IgD-negative memory B cell (primary cell): ENCODE measurements around the gene IL2RG. TPM values are rescaled to one million over a fixed set of nuclear protein-coding genes. Genes with fewer than 3 reads are reported as not detected.

Experiments used
- H3K27ac Mint-ChIP-seq, 3 donors: one replicate each; pipeline ENCODE4 v1.8.0; 2020 to 2022; ENCODE audit warnings: mild to moderate bottlenecking in 3 of 3, mixed read lengths in 3 of 3, moderate library complexity in 1 of 3
- H3K27me3 Mint-ChIP-seq: one replicate; pipeline ENCODE4 v1.8.0; 2021; ENCODE audit warnings: mixed read lengths
- H3K36me3 Mint-ChIP-seq: one replicate; pipeline ENCODE4 v1.8.0; 2020; ENCODE audit warnings: mild to moderate bottlenecking, mixed read lengths
- H3K4me1 Mint-ChIP-seq, 3 donors: one replicate each; pipeline ENCODE4 v1.8.0; 2020 to 2022; ENCODE audit warnings: mixed read lengths in 3 of 3, mild to moderate bottlenecking in 1 of 3
- H3K4me3 Mint-ChIP-seq, 4 donors: one replicate each; pipeline ENCODE4 v1.8.0; 2020 to 2022; ENCODE audit warnings: mild to moderate bottlenecking in 4 of 4, mixed read lengths in 4 of 4, moderate library complexity in 3 of 4
- H3K9me3 Mint-ChIP-seq, 3 donors: one replicate each; pipeline ENCODE4 v1.8.0; 2020 to 2021; ENCODE audit warnings: mixed read lengths in 3 of 3, mild to moderate bottlenecking in 1 of 3
- polyA plus RNA-seq: library from polyadenylated mRNA; unstranded; fragments of 300-500 nt; fragmentation: Illumina TruSeq; gene quantifications from one replicate; pipeline ENCODE4 v1.2.3, GENCODE V29; 2021

IL2RG gene
- polyA plus RNA-seq, 1 donor from 2014 or later: 754 TPM

DNA sequence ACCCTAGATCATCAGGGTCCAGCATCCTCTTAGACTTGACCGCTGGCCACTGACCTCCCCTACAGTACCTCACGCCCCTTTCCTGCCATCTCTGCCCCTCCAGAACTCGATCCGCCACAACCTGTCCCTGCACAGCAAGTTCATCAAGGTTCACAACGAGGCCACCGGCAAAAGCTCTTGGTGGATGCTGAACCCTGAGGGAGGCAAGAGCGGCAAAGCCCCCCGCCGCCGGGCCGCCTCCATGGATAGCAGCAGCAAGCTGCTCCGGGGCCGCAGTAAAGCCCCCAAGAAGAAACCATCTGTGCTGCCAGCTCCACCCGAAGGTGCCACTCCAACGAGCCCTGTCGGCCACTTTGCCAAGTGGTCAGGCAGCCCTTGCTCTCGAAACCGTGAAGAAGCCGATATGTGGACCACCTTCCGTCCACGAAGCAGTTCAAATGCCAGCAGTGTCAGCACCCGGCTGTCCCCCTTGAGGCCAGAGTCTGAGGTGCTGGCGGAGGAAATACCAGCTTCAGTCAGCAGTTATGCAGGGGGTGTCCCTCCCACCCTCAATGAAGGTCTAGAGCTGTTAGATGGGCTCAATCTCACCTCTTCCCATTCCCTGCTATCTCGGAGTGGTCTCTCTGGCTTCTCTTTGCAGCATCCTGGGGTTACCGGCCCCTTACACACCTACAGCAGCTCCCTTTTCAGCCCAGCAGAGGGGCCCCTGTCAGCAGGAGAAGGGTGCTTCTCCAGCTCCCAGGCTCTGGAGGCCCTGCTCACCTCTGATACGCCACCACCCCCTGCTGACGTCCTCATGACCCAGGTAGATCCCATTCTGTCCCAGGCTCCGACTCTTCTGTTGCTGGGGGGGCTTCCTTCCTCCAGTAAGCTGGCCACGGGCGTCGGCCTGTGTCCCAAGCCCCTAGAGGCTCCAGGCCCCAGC, 10.5 kb downstream of the IL2RG start:
- Mint-ChIP-seq H3K9me3 (no peaks in the 10 kb centered on the region), H3K27me3 (peaks cover 3% of the 10 kb centered on the region), H3K36me3 (no peaks in the 10 kb centered on the region), H3K4me3 (peak overlapping the region in 1 of 4 donors; percentile 28), H3K4me1 (peaks cover 26 to 36% (median 31%) of the 10 kb centered on the region in 3 donors), H3K27ac (peak overlapping the region in 2 of 3 donors; percentile 80 to 95)

DNA sequence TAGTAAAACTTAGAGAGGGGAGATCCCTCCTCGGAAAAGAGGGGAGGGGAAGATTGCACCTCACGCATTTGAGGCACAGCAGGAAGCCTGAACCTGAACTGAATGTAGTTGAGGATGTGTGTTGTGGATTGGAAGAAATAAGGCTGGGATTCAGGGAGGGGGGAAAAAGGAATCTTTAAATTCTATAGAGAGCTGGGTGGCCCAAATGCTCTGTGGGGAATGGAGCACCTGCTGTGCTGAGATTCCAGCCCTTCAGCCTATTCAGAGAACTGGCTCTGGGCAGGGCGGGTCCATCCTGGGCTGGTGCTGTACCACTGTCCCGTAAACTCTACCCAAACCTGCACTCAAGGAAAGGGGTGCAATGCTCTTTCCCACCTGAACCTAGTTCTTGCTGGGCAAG, 11.6 kb downstream of the IL2RG start:
- H3K4me1 Mint-ChIP-seq: peaks cover 19 to 35% (median 25%) of the 10 kb centered on the region in 3 donors

GRCh38 chrX:71098951-71099506, 12.3 kb downstream of the IL2RG start:
- Mint-ChIP-seq H3K27me3 (peaks cover 3% of the 10 kb centered on the region), H3K36me3 (no peaks in the 10 kb centered on the region), H3K27ac (peak overlapping the region in 2 of 3 donors; percentile 9 to 95), H3K9me3 (no peaks in the 10 kb centered on the region), H3K4me3 (peak overlapping the region in 1 of 4 donors; percentile 83), H3K4me1 (peaks cover 16 to 29% (median 22%) of the 10 kb centered on the region in 3 donors)

More for the DNA sequence above, 11.6 kb downstream of the IL2RG start:
- Mint-ChIP-seq H3K27me3 (peaks cover 3% of the 10 kb centered on the region), H3K9me3 (no peaks in the 10 kb centered on the region), H3K27ac (no peak overlapping the region), H3K4me3 (no peak overlapping the region), H3K36me3 (no peaks in the 10 kb centered on the region)

- Mint-ChIP-seq H3K27me3 (no peaks in the 10 kb centered on the region), H3K9me3 (no peaks in the 10 kb centered on the region), H3K36me3 (no peaks in the 10 kb centered on the region), H3K27ac (peak overlapping the region in 2 of 3 donors; percentile 73 to 95), H3K4me1 (peaks cover 10 to 25% (median 16%) of the 10 kb centered on the region in 3 donors), H3K4me3 (peak overlapping the region in 3 of 4 donors; percentile 2 to 84 (median 83))
These were observed 13.1 kb downstream of the IL2RG start for GRCh38 chrX:71098302-71098701.

- Mint-ChIP-seq H3K4me3 (peak overlapping the region; percentile 89 to 98 (median 94)), H3K27ac (no peak overlapping the region), H3K4me1 (peaks cover 9 to 19% (median 11%) of the 10 kb centered on the region in 3 donors), H3K9me3 (no peaks in the 10 kb centered on the region), H3K36me3 (no peaks in the 10 kb centered on the region), H3K27me3 (no peaks in the 10 kb centered on the region)
These were observed 14.7 kb downstream of the IL2RG start for GRCh38 chrX:71096760-71097032.

DNA sequence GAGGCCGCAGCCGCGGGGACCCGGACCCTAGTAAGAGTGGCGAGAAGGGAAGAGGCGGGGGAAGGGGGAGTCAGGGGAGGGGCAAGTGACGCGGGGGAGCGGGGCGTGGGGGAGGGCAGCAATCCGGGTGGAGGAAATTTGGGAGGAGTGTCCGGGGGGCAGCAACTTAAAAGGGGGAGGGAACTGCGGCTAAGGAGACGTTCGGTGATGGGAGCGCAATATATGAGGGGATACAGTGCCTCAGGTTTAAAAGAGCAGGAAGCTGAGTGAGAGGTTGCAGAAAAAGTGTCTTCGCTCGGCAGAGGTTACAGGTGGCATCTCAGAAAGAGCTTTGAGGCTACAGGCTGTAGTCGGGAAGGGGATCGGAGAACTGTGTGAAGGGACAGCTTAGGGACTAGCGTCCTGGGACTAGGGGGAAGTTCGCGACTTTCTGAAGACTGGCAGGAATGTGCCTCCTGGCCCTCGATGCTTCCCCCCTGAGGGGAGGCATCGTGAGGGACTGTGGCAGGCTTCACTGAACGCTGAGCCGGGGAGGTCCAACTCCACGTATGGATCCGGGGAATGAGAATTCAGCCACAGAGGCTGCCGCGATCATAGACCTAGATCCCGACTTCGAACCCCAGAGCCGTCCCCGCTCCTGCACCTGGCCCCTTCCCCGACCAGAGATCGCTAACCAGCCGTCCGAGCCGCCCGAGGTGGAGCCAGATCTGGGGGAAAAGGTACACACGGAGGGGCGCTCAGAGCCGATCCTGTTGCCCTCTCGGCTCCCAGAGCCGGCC, 15.2 kb downstream of the IL2RG start:
- Mint-ChIP-seq H3K27ac (peak overlapping the region; percentile 46 to 86 (median 64)), H3K36me3 (no peaks in the 10 kb centered on the region), H3K27me3 (no peaks in the 10 kb centered on the region), H3K4me3 (peak overlapping the region; percentile 89 to 98 (median 94)), H3K4me1 (peaks cover 7 to 18% (median 11%) of the 10 kb centered on the region in 3 donors), H3K9me3 (peaks cover 0 to 1% (median 0%) of the 10 kb centered on the region in 3 donors)

GRCh38 chrX:71095555-71095980, 15.8 kb downstream of the IL2RG start, which contains the start of gene FOXO4:
Gene FOXO4 (plus strand): TSS chrX:71095851. CDS start chrX:71096529, 678 bp downstream.
- Mint-ChIP-seq H3K27me3 (no peaks in the 10 kb centered on the region), H3K27ac (peak within 1 kb of the TSS; percentile 64 to 86 (median 76)), H3K4me3 (peak within 1 kb of the TSS; percentile 89 to 98 (median 94)), H3K4me1 (peaks cover 6 to 18% (median 11%) of the 10 kb centered on the region in 3 donors), H3K9me3 (peaks cover 0 to 1% (median 0%) of the 10 kb centered on the region in 3 donors), H3K36me3 (no peaks in the 10 kb centered on the region)

DNA sequence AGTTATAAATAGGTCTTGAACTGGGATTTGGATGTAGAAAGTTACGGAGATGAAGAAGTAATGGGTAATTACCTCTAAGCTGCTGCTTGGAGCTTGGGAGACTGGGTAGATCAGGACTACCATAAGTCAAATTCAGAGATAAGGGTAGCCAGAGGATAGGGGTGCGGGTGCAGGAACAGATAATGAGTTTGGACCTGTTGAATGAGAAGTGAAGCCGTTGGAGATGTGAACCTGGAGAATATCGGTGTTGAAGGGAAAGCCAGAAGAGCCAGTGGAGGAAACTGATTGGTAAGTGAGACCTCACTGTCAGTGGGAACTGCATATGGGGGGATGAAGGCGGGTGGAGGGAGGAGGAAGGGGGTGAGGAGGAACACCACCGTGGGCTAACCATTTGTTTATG, 16.3 kb downstream of the IL2RG start:
- peaks cover 0 to 1% (median 0%) of the 10 kb centered on the region in 3 donors for H3K9me3 Mint-ChIP-seq
- no peaks in the 10 kb centered on the region for H3K27me3 Mint-ChIP-seq
- no peaks in the 10 kb centered on the region for H3K36me3 Mint-ChIP-seq
- H3K4me1 Mint-ChIP-seq: peaks cover 4 to 18% (median 11%) of the 10 kb centered on the region in 3 donors
- peak overlapping the region; percentile 11 to 86 (median 64) for H3K27ac Mint-ChIP-seq
- H3K4me3 Mint-ChIP-seq: peak overlapping the region; percentile 89 to 98 (median 94)

- Mint-ChIP-seq H3K9me3 (peaks cover 0 to 1% (median 0%) of the 10 kb centered on the region in 3 donors), H3K4me3 (no peak overlapping the region), H3K36me3 (no peaks in the 10 kb centered on the region), H3K4me1 (peaks cover 0 to 5% (median 4%) of the 10 kb centered on the region in 3 donors), H3K27ac (no peak overlapping the region), H3K27me3 (no peaks in the 10 kb centered on the region)
These were observed 20.1 kb downstream of the IL2RG start for GRCh38 chrX:71091263-71091662.

GRCh38 chrX:71085900-71086299, 25.5 kb downstream of the IL2RG start:
- H3K36me3 Mint-ChIP-seq: no peaks in the 10 kb centered on the region
- H3K27me3 Mint-ChIP-seq: no peaks in the 10 kb centered on the region
- no peaks in the 10 kb centered on the region for H3K4me1 Mint-ChIP-seq
- no peak overlapping the region for H3K27ac Mint-ChIP-seq
- no peak overlapping the region for H3K4me3 Mint-ChIP-seq
- H3K9me3 Mint-ChIP-seq: no peaks in the 10 kb centered on the region

DNA sequence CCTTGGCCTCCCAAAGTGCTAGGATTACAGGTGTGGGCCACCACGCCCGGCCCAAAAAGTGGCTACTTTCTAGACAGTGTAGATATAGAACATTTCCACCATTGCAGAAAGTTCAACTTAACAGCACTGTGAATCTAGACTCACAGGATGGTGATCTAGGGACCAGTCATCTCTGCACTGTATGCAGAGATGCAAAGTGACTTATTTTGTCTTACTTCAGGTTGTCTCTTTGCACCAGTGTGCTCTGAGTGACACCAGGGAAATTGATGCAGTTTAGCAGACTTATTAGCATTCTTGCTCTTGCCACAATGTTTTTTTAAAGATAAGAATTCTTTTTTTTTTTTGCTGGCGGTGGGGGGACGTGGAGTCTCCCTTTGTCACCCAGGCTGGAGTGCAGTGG, 28.6 kb downstream of the IL2RG start:
- Mint-ChIP-seq H3K27me3 (no peaks in the 10 kb centered on the region), H3K9me3 (no peaks in the 10 kb centered on the region), H3K36me3 (no peaks in the 10 kb centered on the region), H3K27ac (no peak overlapping the region), H3K4me3 (no peak overlapping the region), H3K4me1 (no peaks in the 10 kb centered on the region)

GRCh38 chrX:71082124-71082647, 29.2 kb downstream of the IL2RG start:
- no peaks in the 10 kb centered on the region for H3K9me3 Mint-ChIP-seq
- no peak overlapping the region for H3K4me3 Mint-ChIP-seq
- H3K27ac Mint-ChIP-seq: no peak overlapping the region
- H3K4me1 Mint-ChIP-seq: no peaks in the 10 kb centered on the region
- H3K27me3 Mint-ChIP-seq: no peaks in the 10 kb centered on the region
- H3K36me3 Mint-ChIP-seq: no peaks in the 10 kb centered on the region

- no peaks in the 10 kb centered on the region for H3K36me3 Mint-ChIP-seq
- no peaks in the 10 kb centered on the region for H3K4me1 Mint-ChIP-seq
- H3K9me3 Mint-ChIP-seq: no peaks in the 10 kb centered on the region
- H3K4me3 Mint-ChIP-seq: no peak overlapping the region
- no peaks in the 10 kb centered on the region for H3K27me3 Mint-ChIP-seq
- H3K27ac Mint-ChIP-seq: no peak overlapping the region
These were observed 29.9 kb downstream of the IL2RG start for GRCh38 chrX:71081330-71082123.

GRCh38 chrX:71070531-71070930, 40.8 kb downstream of the IL2RG start:
- H3K4me1 Mint-ChIP-seq: peaks cover 5 to 16% (median 12%) of the 10 kb centered on the region in 3 donors
- H3K36me3 Mint-ChIP-seq: no peaks in the 10 kb centered on the region
- H3K27ac Mint-ChIP-seq: peak overlapping the region in 1 of 3 donors; percentile 1
- no peaks in the 10 kb centered on the region for H3K9me3 Mint-ChIP-seq
- H3K27me3 Mint-ChIP-seq: peaks cover 12% of the 10 kb centered on the region
- H3K4me3 Mint-ChIP-seq: no peak overlapping the region
